ENCODE results near the gene NEK4.

NEK4 gene

GRCh38 chr3:52790337-52790736 is 19.6 kb upstream of the NEK4 start:
- H3K4me3 ChIP-seq (ENCODE audit: low read depth, low read length) = no peak overlapping the region
- DNase-seq (ENCODE audit: low read depth) = no peak
- no peak for TF ChIP-seq CTCF (IDR thresholded peaks at IDR 0.05; ENCODE audit: insufficient read depth, low read depth, low read length, missing control alignments)

DNA sequence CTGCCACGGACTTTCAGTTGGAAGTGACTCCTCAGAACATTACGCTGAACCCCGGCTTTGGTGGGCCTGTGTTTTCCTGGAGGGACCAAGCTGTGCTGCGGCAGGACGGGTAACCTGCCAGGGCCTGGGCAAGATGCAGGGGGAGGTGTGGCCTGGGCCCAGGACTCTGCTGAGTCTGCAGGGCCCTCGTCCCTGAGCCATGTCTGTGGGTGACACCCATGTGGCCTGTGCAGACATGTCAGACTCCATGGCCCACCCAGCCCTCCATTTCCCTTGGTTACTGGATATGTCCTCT is 19.0 kb upstream of the NEK4 start:
- DNase-seq (ENCODE audit: low read depth) = no peak
- no peak overlapping the region for H3K4me3 ChIP-seq (ENCODE audit: low read depth, low read length)
- no peak for TF ChIP-seq CTCF (IDR thresholded peaks at IDR 0.05; ENCODE audit: insufficient read depth, low read depth, low read length, missing control alignments)

GRCh38 chr3:52788890-52789745 is 18.4 kb upstream of the NEK4 start:
- H3K4me3 ChIP-seq (ENCODE audit: low read depth, low read length) = no peak overlapping the region
- TF ChIP-seq CTCF (IDR thresholded peaks at IDR 0.05; ENCODE audit: insufficient read depth, low read depth, low read length, missing control alignments) = no peak
- DNase-seq (ENCODE audit: low read depth) = no peak

DNA sequence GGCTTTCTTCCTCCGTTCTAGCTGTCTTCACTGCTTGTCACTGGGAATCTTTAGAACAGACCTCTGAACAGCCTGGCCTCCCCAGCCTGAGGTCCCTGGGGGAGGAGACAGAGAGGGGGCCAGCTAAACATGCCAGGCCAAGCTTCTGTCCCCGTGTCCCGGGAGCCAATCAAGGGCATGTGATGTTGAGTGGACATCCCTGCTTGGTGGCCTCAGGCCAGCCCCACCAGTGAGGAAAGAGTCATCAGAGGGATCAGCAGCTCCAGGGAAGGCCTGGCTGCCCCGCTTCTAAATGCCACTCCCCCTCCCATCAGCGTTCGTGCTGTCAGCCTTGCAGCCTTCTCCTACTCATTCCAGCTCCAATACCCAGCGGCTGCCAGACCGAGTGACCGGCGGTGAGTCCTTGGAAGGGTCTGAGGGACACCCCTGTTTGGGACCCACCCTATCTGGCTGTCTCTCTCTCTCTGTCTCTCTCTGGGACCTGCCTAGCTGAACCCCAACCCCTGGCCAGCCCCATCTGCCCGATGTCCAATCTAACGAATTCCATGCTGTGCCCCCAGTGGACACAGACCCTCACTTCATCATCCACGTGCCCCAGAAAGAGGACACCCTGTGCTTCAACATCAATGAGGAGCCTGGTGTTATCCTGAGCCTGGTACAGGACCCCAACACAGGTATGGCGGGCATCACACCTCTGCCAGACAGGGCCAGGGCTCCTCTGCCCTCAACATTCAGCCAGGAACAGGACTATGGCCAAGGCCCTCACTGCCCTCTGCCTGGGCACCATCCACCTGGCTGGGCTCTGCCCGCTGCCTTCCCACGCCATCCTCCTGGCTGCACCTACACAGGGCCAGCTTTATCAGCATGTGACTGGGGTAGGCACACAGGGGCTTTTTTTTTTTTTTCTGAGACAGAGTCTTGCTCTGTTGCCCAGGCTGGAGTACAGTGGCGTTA is 17.2 kb upstream of the NEK4 start:
- no peak overlapping the region for H3K4me3 ChIP-seq (ENCODE audit: low read depth, low read length)
- DNase-seq (ENCODE audit: low read depth) = no peak
- no peak for TF ChIP-seq CTCF (IDR thresholded peaks at IDR 0.05; ENCODE audit: insufficient read depth, low read depth, low read length, missing control alignments)

- TF ChIP-seq CTCF (IDR thresholded peaks at IDR 0.05; ENCODE audit: insufficient read depth, low read depth, low read length, missing control alignments) = no peak
- H3K4me3 ChIP-seq (ENCODE audit: low read depth, low read length) = no peak overlapping the region
- no peak for DNase-seq (ENCODE audit: low read depth)
Observed at GRCh38 chr3:52787246-52787645, 16.5 kb upstream of the NEK4 start.

GRCh38 chr3:52786330-52787215 is 15.8 kb upstream of the NEK4 start:
- DNase-seq (ENCODE audit: low read depth) = no peak
- TF ChIP-seq CTCF (IDR thresholded peaks at IDR 0.05; ENCODE audit: insufficient read depth, low read depth, low read length, missing control alignments) = no peak
- H3K4me3 ChIP-seq (ENCODE audit: low read depth, low read length) = no peak overlapping the region

Data from GM12865 (cell line).